HCT116 (cell line): Measurements from ENCODE around the gene KRI1. TPM values are rescaled to one million over a fixed set of nuclear protein-coding genes. Genes with fewer than 3 reads are reported as not detected.
A peak's percentile ranks its signal among the peaks of the same experiment; 100 is the strongest.

Source experiments
- ATAC-seq: fragments of 200-7000 bp; cut with Tn5 transposase; 2 replicates; pipeline ENCODE4 v1.9.1; 2020; ENCODE audit warnings: mild to moderate bottlenecking, moderate library complexity
- BruUV-seq: library from RNA; stranded (reverse); fragments of 400-500 nt; replicated peaks from 2 replicates; lab custom pipeline; 2021; lab: Mats Ljungman, UMichigan
- CTCF ChIA-PET: fragments of 300-600 bp; sonication (Branson Sonifier 250); formaldehyde crosslinking; loops from one replicate; lab custom pipeline; 2021; ENCODE audit warnings: antibody characterized with exemption; lab: Charles Lee
- POLR2A ChIA-PET: fragments of 300-600, 350-600 bp; sonication (Branson Sonifier 250); formaldehyde crosslinking; loops from one replicate; lab custom pipeline; 2021; ENCODE audit warnings: antibody characterized with exemption; lab: Charles Lee
- RAD21 ChIA-PET, 2 experiments: fragments of 300-600 bp; sonication (Branson Sonifier 250); formaldehyde crosslinking; loops; one replicate each; lab custom pipeline; 2023; ENCODE audit warnings: low total read pairs in 2 of 2; ENCODE audit not compliant: uncharacterized antibody in 2 of 2, unreplicated experiment in 2 of 2, low non-redundant PET in 1 of 2; lab: Charles Lee
- DNase-seq: peaks from one replicate; pipeline ENCODE4 v3.0.0-alpha.2; 2010; ENCODE audit warnings: low read depth, low spot score
- H2AFZ ChIP-seq: fragments of 200-600 bp; shearing (Covaris generic), sonication (generic); 2 replicates; pipeline ENCODE4 v1.6.1; 2017; ENCODE audit warnings: low read depth, mixed run types, mixed read lengths, antibody characterized with exemption, low read length; ENCODE audit not compliant: poor library complexity, severe bottlenecking
- H3K27ac ChIP-seq: 2 replicates; pipeline ENCODE4 v1.5.1; 2012; ENCODE audit warnings: low read depth, low read length
- H3K27me3 ChIP-seq: fragments of 200-600 bp; sonication (generic); 2 replicates; pipeline ENCODE4 v1.6.1; 2016; ENCODE audit warnings: mixed run types, low read length, mixed read lengths; ENCODE audit not compliant: insufficient read depth
- H3K36me3 ChIP-seq, 2 experiments: fragments of 200-500 bp in 1 of 2; fragments of 200-600 bp in 1 of 2; sonication (Bioruptor generic) in 1 of 2; sonication (generic) in 1 of 2; 2 replicates each; pipeline versions ENCODE4 v1.5.1 to v1.6.1; 2014 to 2016; ENCODE audit warnings: low read length in 2 of 2, inconsistent platforms in 1 of 2, mixed read lengths in 1 of 2, mixed run types in 1 of 2; ENCODE audit not compliant: insufficient read depth in 2 of 2, control insufficient read depth in 1 of 2
- H3K4me1 ChIP-seq, 2 experiments: fragments of 200-600 bp in 1 of 2; sonication (generic) in 1 of 2; 2 replicates each; pipeline versions ENCODE4 v1.5.1 to v1.6.1; 2012 to 2017; ENCODE audit warnings: low read length in 2 of 2, inconsistent platforms in 1 of 2, mild to moderate bottlenecking in 1 of 2, mixed read lengths in 1 of 2, mixed run types in 1 of 2, moderate library complexity in 1 of 2; ENCODE audit not compliant: insufficient read depth in 2 of 2, control insufficient read depth in 1 of 2
- H3K4me2 ChIP-seq: fragments of 200-600 bp; sonication (generic); 2 replicates; pipeline ENCODE4 v1.6.1; 2017; ENCODE audit warnings: mixed run types, low read length, mixed read lengths
- H3K4me3 ChIP-seq, 2 experiments: fragments of 200-600 bp in 1 of 2; sonication (generic) in 1 of 2; replicated peaks in 1 of 2; 2 replicates each; pipeline ENCODE4 v1.5.1; 2011 to 2016; ENCODE audit warnings: low read length in 2 of 2, control low read depth in 1 of 2, low read depth in 1 of 2, mild to moderate bottlenecking in 1 of 2, mixed read lengths in 1 of 2, mixed run types in 1 of 2
- H3K79me2 ChIP-seq: fragments of 200-600 bp; sonication (generic); 2 replicates; pipeline ENCODE4 v1.6.1; 2017; ENCODE audit warnings: mild to moderate bottlenecking, mixed run types, low read length, moderate library complexity, mixed read lengths; ENCODE audit not compliant: insufficient read depth
- H3K9ac ChIP-seq: fragments of 200-600 bp; sonication (generic); 2 replicates; pipeline ENCODE4 v1.6.1; 2016; ENCODE audit warnings: low read length, mixed read lengths
- H3K9me2 ChIP-seq: fragments of 200-600 bp; sonication (generic), shearing (Covaris generic); 2 replicates; pipeline ENCODE4 v1.6.1; 2017; ENCODE audit warnings: mixed run types, mild to moderate bottlenecking, moderate library complexity; ENCODE audit not compliant: insufficient read depth
- H3K9me3 ChIP-seq, 2 experiments: fragments of 200-500 bp in 1 of 2; fragments of 200-600 bp in 1 of 2; sonication (Bioruptor generic) in 1 of 2; sonication (generic) in 1 of 2; 2 replicates each; pipeline ENCODE4 v1.6.1; 2014 to 2017; ENCODE audit warnings: low read length in 2 of 2, mixed read lengths in 2 of 2, inconsistent platforms in 1 of 2, low read depth in 1 of 2, mild to moderate bottlenecking in 1 of 2, mixed run types in 1 of 2, moderate library complexity in 1 of 2; ENCODE audit not compliant: control insufficient read depth in 1 of 2, insufficient read depth in 1 of 2
- H4K20me1 ChIP-seq: fragments of 200-600 bp; sonication (generic), shearing (Covaris generic); 2 replicates; pipeline ENCODE4 v1.6.1; 2017; ENCODE audit warnings: mixed run types, mild to moderate bottlenecking, moderate library complexity; ENCODE audit not compliant: insufficient read depth
- EZH2 ChIP-seq: fragments of 200-600 bp; sonication (generic); IDR thresholded peaks from 2 replicates; pipeline ENCODE4 v1.6.1; 2017; ENCODE audit warnings: antibody characterized with exemption, mixed run types
- POLR2A ChIP-seq: IDR thresholded peaks from 2 replicates; pipeline ENCODE4 v1.7.0; 2011; ENCODE audit warnings: borderline replicate concordance; ENCODE audit not compliant: insufficient read depth, insufficient read length; ENCODE audit errors: extremely low read depth
- POLR2AphosphoS5 ChIP-seq: IDR thresholded peaks from 2 replicates; pipeline ENCODE4 v1.6.1; 2011; ENCODE audit warnings: mild to moderate bottlenecking, low read depth, low read length, moderate library complexity
- RAD21 ChIP-seq: IDR thresholded peaks from 2 replicates; pipeline ENCODE4 v1.6.1; 2012; ENCODE audit warnings: low read depth, mild to moderate bottlenecking
- SP1 ChIP-seq: IDR thresholded peaks from 2 replicates; pipeline ENCODE4 v1.6.1; 2012; ENCODE audit warnings: low read depth
- SRF ChIP-seq: IDR thresholded peaks from 2 replicates; pipeline ENCODE4 v1.6.1; 2012; ENCODE audit warnings: low read depth
- TCF7L2 ChIP-seq: IDR thresholded peaks from 2 replicates; pipeline ENCODE4 v1.7.0; 2011; ENCODE audit warnings: borderline replicate concordance, inconsistent platforms; ENCODE audit not compliant: insufficient read depth, insufficient read length; ENCODE audit errors: extremely low read depth
- YY1 ChIP-seq: IDR thresholded peaks from 2 replicates; pipeline ENCODE4 v1.6.1; 2011; ENCODE audit warnings: low read length, low read depth, moderate library complexity, mild to moderate bottlenecking; ENCODE audit not compliant: insufficient replicate concordance; ENCODE audit errors: extremely low read depth
- ZFX ChIP-seq: fragments of 450-650 bp; IDR thresholded peaks from 2 replicates; pipeline ENCODE4 v1.6.1; 2017
- intact Hi-C: fragments of 100-400 bp; cut with micrococcal nuclease; formaldehyde crosslinking; loops from 2 replicates; pipeline ENCODE4 v1.10.0; 2022
- total RNA-seq: library from RNA; stranded (reverse); gene quantifications from one replicate; pipeline ENCODE4 v1.2.1, GENCODE V29; 2021; ENCODE audit not compliant: unreplicated experiment
- TF ChIP-seq, protein P1 (sequence below): IDR thresholded peaks from 2 replicates; pipeline ENCODE4 v1.6.1; 2012; ENCODE audit warnings: low read depth
- TF ChIP-seq, protein P2 (sequence below), 3 experiments: fragments of 200-600 bp in 1 of 3; sonication (generic) in 1 of 3; IDR thresholded peaks in 2 of 3; conservative IDR thresholded peaks in 1 of 3; 2 replicates each; pipeline ENCODE4 v1.5.1; 2012 to 2017; ENCODE audit warnings: low read depth in 2 of 3, low read length in 2 of 3, antibody characterized with exemption in 1 of 3, borderline replicate concordance in 1 of 3, control low read depth in 1 of 3, mild to moderate bottlenecking in 1 of 3, mixed read lengths in 1 of 3, mixed run types in 1 of 3, moderate library complexity in 1 of 3; ENCODE audit not compliant: insufficient read depth in 1 of 3

KRI1 gene
- total RNA-seq, 1 experiment from 2014 or later: 44.0 TPM

DNA sequence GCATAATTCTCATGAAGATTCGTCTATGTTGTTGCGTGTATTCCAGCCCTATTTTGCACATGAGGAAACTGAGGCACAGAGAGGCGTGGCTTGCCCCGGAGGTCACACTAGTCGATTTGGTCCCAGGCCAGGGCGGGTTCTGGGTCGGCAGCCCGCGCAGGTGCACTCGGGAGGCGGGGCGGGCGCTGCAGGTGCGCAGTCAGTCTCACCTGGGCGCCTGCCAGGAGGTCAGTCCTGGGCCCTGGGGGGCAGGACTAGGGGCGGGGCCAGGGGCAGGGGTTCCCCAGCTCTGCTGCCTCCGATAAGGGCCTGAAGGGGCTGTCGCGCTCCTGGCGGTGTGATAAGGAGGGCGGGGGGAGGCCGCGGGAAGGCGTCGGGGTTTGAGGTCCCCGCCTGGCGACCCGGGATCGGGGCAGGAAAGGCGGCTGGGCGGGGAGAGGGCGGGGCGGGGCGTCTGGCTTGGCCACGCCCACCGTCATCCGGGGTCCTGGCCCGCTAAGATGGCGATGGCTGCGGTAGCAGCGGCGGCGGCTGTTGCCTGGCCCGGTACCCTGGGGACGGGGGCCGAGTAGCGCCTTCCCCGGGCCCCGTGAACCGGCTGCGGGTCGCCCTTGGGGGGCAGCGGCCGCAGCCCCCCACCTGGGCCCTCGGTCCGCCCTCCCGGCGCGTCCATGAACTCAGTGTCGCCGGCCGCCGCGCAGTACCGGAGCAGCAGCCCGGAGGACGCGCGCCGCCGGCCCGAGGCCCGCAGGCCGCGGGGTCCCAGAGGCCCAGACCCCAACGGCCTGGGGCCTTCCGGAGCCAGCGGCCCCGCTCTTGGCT, 22.2 kb downstream of the KRI1 start, which contains the start of gene ATG4D:
ATG4D (plus strand) TSS at position 485 of the 822 bp plus-strand sequence; CDS start at position 672, 187 bp downstream.
- POLR2A ChIA-PET: interaction anchor here (1.1 kb wide), 1 partner anchor 9 kb away, joined by 4 read pairs; no protein-coding TSS in a partner anchor
- Histone ChIP-seq H2AFZ (peak within 1 kb of the TSS; percentile 90), H3K9me3 (no peaks in the 10 kb centered on the region), H3K4me1 (peaks cover 10 to 24% of the 10 kb centered on the region in 2 experiments; a peak in 3 of 4 replicates), H3K27me3 (no peaks in the 10 kb centered on the region), H3K79me2 (peaks cover 24% of the 10 kb centered on the region), H4K20me1 (no peaks in the 10 kb centered on the region), H3K9ac (peak within 1 kb of the TSS; percentile 92), H3K4me3 (peak within 1 kb of the TSS; percentile 92 to 93), H3K27ac (peak within 1 kb of the TSS; percentile 91), H3K9me2 (no peaks in the 10 kb centered on the region), H3K36me3 (peaks cover 3% of the 10 kb centered on the region in 2 experiments; a peak in 1 of 4 replicates)
- ATAC-seq (peak; percentile 80), DNase-seq (peak; percentile 56)
- RAD21 ChIA-PET: interaction anchor here (0.6 to 0.7 kb wide), 2 partner anchors 32 to 102 kb away, joined by 4 to 7 read pairs; no protein-coding TSS in a partner anchor
- BruUV-seq: no TSS peak
- intact Hi-C loops: loop anchor here (2.0 to 5.0 kb wide), 2 partner anchors 25 to 36 kb away; partner anchors contain the start of gene CDKN2D
- peak; percentile 90 for TF ChIP-seq YY1
- TF ChIP-seq POLR2A: peak; percentile 44
- TF ChIP-seq TCF7L2: no peak
- peak; percentile 92 for TF ChIP-seq POLR2AphosphoS5
- TF ChIP-seq SP1: peak; percentile 11; the same call in 1 of the 2 replicates
- TF ChIP-seq ZFX: peak; percentile 87; the same call in 1 of the 2 replicates
- TF ChIP-seq, all 23 proteins: peak for 5
- peak within 1 kb of the TSS; percentile 97 for H3K4me2 ChIP-seq
- CTCF ChIA-PET: interaction anchor here (0.7 to 3.1 kb wide), 2 partner anchors 9 to 22 kb away, joined by 3 to 15 read pairs; no protein-coding TSS in a partner anchor

DNA sequence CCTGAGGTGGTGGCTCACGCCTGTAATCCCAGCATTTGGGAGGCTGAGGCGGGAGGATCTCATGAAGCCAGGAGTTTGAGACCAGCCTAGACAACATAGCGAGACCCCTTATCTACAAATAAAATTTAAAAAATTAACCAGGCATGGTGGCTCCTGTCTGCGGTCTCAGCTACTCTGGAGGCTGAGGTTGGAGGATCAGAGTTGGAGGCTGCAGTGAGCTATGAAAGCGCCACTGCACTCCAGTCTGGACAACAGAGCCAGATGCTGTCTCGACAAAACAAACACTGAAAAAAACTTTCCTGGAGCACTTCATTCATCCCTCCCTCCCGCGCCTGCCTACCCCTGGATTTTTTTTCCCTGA, 22.8 kb downstream of the KRI1 start:
- RAD21 ChIA-PET: interaction anchor here in 1 of 2 experiments (0.7 kb wide), 1 partner anchor 103 kb away, joined by 7 read pairs; no protein-coding TSS in a partner anchor
- ATAC-seq (no peak), DNase-seq (no peak)
- Histone ChIP-seq H4K20me1 (no peaks in the 10 kb centered on the region), H3K27ac (peak overlapping the region; percentile 91; the same call in 1 of the 2 replicates), H3K9ac (peak overlapping the region; percentile 92), H3K79me2 (peaks cover 24% of the 10 kb centered on the region), H3K36me3 (peaks cover 0 to 3% of the 10 kb centered on the region in 2 experiments; a peak in 1 of 4 replicates), H3K4me2 (peak overlapping the region; percentile 97), H3K9me3 (no peaks in the 10 kb centered on the region), H3K9me2 (no peaks in the 10 kb centered on the region), H3K4me1 (peaks cover 10 to 24% of the 10 kb centered on the region in 2 experiments; a peak in 3 of 4 replicates), H2AFZ (peak overlapping the region; percentile 90), H3K27me3 (no peaks in the 10 kb centered on the region), H3K4me3 (peak overlapping the region; percentile 92 to 93)
- POLR2A ChIA-PET: interaction anchor here (1.1 kb wide), 1 partner anchor 9 kb away, joined by 4 read pairs; no protein-coding TSS in a partner anchor
- no TSS peak for BruUV-seq
- CTCF ChIA-PET: interaction anchor here (0.7 to 3.1 kb wide), 4 partner anchors 9 to 191 kb away, joined by 3 to 15 read pairs (median 3); partner anchors contain the start of gene S1PR5
- intact Hi-C loops: loop anchor here (5.0 kb wide), 1 partner anchor 36 kb away; no protein-coding TSS in a partner anchor
- TF ChIP-seq SRF (no peak), EZH2 (no peak), RAD21 (no peak), TCF7L2 (no peak)
- TF ChIP-seq, protein P1, sequence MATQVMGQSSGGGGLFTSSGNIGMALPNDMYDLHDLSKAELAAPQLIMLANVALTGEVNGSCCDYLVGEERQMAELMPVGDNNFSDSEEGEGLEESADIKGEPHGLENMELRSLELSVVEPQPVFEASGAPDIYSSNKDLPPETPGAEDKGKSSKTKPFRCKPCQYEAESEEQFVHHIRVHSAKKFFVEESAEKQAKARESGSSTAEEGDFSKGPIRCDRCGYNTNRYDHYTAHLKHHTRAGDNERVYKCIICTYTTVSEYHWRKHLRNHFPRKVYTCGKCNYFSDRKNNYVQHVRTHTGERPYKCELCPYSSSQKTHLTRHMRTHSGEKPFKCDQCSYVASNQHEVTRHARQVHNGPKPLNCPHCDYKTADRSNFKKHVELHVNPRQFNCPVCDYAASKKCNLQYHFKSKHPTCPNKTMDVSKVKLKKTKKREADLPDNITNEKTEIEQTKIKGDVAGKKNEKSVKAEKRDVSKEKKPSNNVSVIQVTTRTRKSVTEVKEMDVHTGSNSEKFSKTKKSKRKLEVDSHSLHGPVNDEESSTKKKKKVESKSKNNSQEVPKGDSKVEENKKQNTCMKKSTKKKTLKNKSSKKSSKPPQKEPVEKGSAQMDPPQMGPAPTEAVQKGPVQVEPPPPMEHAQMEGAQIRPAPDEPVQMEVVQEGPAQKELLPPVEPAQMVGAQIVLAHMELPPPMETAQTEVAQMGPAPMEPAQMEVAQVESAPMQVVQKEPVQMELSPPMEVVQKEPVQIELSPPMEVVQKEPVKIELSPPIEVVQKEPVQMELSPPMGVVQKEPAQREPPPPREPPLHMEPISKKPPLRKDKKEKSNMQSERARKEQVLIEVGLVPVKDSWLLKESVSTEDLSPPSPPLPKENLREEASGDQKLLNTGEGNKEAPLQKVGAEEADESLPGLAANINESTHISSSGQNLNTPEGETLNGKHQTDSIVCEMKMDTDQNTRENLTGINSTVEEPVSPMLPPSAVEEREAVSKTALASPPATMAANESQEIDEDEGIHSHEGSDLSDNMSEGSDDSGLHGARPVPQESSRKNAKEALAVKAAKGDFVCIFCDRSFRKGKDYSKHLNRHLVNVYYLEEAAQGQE: no peak
- TF ChIP-seq, protein P2, sequence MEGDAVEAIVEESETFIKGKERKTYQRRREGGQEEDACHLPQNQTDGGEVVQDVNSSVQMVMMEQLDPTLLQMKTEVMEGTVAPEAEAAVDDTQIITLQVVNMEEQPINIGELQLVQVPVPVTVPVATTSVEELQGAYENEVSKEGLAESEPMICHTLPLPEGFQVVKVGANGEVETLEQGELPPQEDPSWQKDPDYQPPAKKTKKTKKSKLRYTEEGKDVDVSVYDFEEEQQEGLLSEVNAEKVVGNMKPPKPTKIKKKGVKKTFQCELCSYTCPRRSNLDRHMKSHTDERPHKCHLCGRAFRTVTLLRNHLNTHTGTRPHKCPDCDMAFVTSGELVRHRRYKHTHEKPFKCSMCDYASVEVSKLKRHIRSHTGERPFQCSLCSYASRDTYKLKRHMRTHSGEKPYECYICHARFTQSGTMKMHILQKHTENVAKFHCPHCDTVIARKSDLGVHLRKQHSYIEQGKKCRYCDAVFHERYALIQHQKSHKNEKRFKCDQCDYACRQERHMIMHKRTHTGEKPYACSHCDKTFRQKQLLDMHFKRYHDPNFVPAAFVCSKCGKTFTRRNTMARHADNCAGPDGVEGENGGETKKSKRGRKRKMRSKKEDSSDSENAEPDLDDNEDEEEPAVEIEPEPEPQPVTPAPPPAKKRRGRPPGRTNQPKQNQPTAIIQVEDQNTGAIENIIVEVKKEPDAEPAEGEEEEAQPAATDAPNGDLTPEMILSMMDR (IDR thresholded peaks at IDR 0.05 in 2 of 3, conservative IDR thresholded peaks at IDR 0.05 in 1 of 3; ENCODE audit: borderline replicate concordance in 1 of 3, insufficient read depth in 1 of 3, low read depth in 2 of 3, low read length in 2 of 3): no peak
